IMR-90 (cell line): ENCODE data around the gene SLC2A3. TPM values are rescaled to one million over a fixed set of nuclear protein-coding genes. Genes with fewer than 3 reads are reported as not detected.
A peak's percentile ranks its signal among the peaks of the same experiment; 100 is the strongest.

Experiments used
- ATAC-seq: fragments of 200-7000 bp; cut with Tn5 transposase; 2 replicates; pipeline ENCODE4 v1.9.1; 2020; ENCODE audit warnings: low read depth, mild to moderate bottlenecking, moderate library complexity
- BruUV-seq: library from RNA; stranded (reverse); fragments of 400-500 nt; replicated peaks from 2 replicates; lab custom pipeline; 2021; lab: Mats Ljungman, UMichigan
- CTCF ChIA-PET: fragments of 300-600 bp; formaldehyde crosslinking; extraction: SDS; loops from one replicate; lab custom pipeline; 2021; ENCODE audit warnings: antibody characterized with exemption; lab: Yijun Ruan, JAX
- POLR2A ChIA-PET: fragments of 300-600 bp; sonication (Branson Sonifier 250); formaldehyde crosslinking; loops from one replicate; lab custom pipeline; 2022; ENCODE audit warnings: antibody characterized with exemption; ENCODE audit not compliant: unreplicated experiment; lab: Charles Lee
- DNase-seq: peaks from one replicate; pipeline ENCODE4 v3.0.0; 2013
- H2AFZ ChIP-seq: replicated peaks from 2 replicates; pipeline ENCODE3; 2013; ENCODE audit warnings: low read length, mild to moderate bottlenecking; ENCODE audit not compliant: poor library complexity
- H2AK5ac ChIP-seq: 2 replicates; pipeline ENCODE4 v1.6.1; 2013; ENCODE audit warnings: low read depth, low read length, inconsistent platforms
- H2AK9ac ChIP-seq: replicated peaks from 2 replicates; pipeline ENCODE3; 2013; ENCODE audit warnings: mild to moderate bottlenecking, low read depth, low read length, moderate library complexity; ENCODE audit not compliant: poor library complexity
- H2BK120ac ChIP-seq: 2 replicates; pipeline ENCODE4 v1.6.1; 2013; ENCODE audit warnings: low read depth, low read length, inconsistent platforms
- H2BK15ac ChIP-seq: 3 replicates; pipeline ENCODE4 v1.6.1; 2013; ENCODE audit warnings: low read depth, low read length, inconsistent platforms
- H2BK20ac ChIP-seq: 2 replicates; pipeline ENCODE4 v1.6.1; 2013; ENCODE audit warnings: low read depth, mild to moderate bottlenecking, inconsistent platforms, low read length, moderate library complexity
- H2BK5ac ChIP-seq: 2 replicates; pipeline ENCODE4 v1.6.1; 2013; ENCODE audit warnings: mild to moderate bottlenecking, low read depth, low read length, inconsistent platforms; ENCODE audit not compliant: poor library complexity, severe bottlenecking
- H3K14ac ChIP-seq: replicated peaks from 2 replicates; pipeline ENCODE4 v1.6.1; 2013; ENCODE audit warnings: low read depth, low read length, inconsistent platforms
- H3K18ac ChIP-seq: 2 replicates; pipeline ENCODE4 v1.6.1; 2013; ENCODE audit warnings: low read depth, low read length, control low read depth
- H3K23ac ChIP-seq: 2 replicates; pipeline ENCODE4 v1.6.1; 2013; ENCODE audit warnings: low read depth, low read length, inconsistent platforms
- H3K27ac ChIP-seq: 2 replicates; pipeline ENCODE4 v1.5.1; 2013; ENCODE audit warnings: mild to moderate bottlenecking, control low read depth, low read length; ENCODE audit not compliant: insufficient read depth
- H3K27me3 ChIP-seq: 2 replicates; pipeline ENCODE4 v1.6.1; 2013; ENCODE audit warnings: low read length; ENCODE audit not compliant: control insufficient read depth, insufficient read depth
- H3K36me3 ChIP-seq: 2 replicates; pipeline ENCODE4 v1.6.1; 2013; ENCODE audit warnings: low read length, mixed read lengths; ENCODE audit not compliant: control insufficient read depth, insufficient read depth
- H3K4ac ChIP-seq: 2 replicates; pipeline ENCODE4 v1.6.1; 2013; ENCODE audit warnings: low read depth, low read length, inconsistent platforms
- H3K4me1 ChIP-seq: 2 replicates; pipeline ENCODE4 v1.6.1; 2013; ENCODE audit warnings: low read length, mixed read lengths; ENCODE audit not compliant: control insufficient read depth, insufficient read depth
- H3K4me2 ChIP-seq: 2 replicates; pipeline ENCODE4 v1.6.1; 2013; ENCODE audit warnings: low read depth, mild to moderate bottlenecking, control low read depth, low read length, moderate library complexity
- H3K4me3 ChIP-seq: 2 replicates; pipeline ENCODE4 v1.5.1; 2013; ENCODE audit warnings: low read depth, mild to moderate bottlenecking, control low read depth, low read length, moderate library complexity; ENCODE audit not compliant: insufficient read depth
- H3K56ac ChIP-seq: 2 replicates; pipeline ENCODE4 v1.6.1; 2013; ENCODE audit warnings: low read length, inconsistent platforms; ENCODE audit not compliant: insufficient read depth; ENCODE audit errors: extremely low read depth
- H3K79me1 ChIP-seq, 2 experiments: 2 replicates each; pipeline ENCODE4 v1.6.1; 2013; ENCODE audit warnings: low read length in 2 of 2, inconsistent platforms in 1 of 2, low read depth in 1 of 2
- H3K9ac ChIP-seq: 2 replicates; pipeline ENCODE4 v1.6.1; 2013; ENCODE audit warnings: low read depth, low read length, control low read depth
- H3K9me1 ChIP-seq: 2 replicates; pipeline ENCODE4 v1.6.1; 2013; ENCODE audit warnings: low read length, inconsistent platforms; ENCODE audit not compliant: insufficient read depth
- H3K9me3 ChIP-seq: 2 replicates; pipeline ENCODE4 v1.6.1; 2013; ENCODE audit warnings: low read length; ENCODE audit not compliant: control insufficient read depth, insufficient read depth
- H4K20me1 ChIP-seq: 2 replicates; pipeline ENCODE4 v1.6.1; 2013; ENCODE audit warnings: low read length, inconsistent platforms; ENCODE audit not compliant: insufficient read depth
- H4K5ac ChIP-seq: 2 replicates; pipeline ENCODE4 v1.6.1; 2013; ENCODE audit warnings: mild to moderate bottlenecking, low read depth, low read length, control low read depth
- H4K8ac ChIP-seq, 2 experiments: 2 replicates each; pipeline ENCODE4 v1.6.1; 2013; ENCODE audit warnings: low read depth in 2 of 2, low read length in 2 of 2, control low read depth in 1 of 2, inconsistent platforms in 1 of 2
- H4K91ac ChIP-seq: 2 replicates; pipeline ENCODE4 v1.6.1; 2013; ENCODE audit warnings: low read depth, low read length, inconsistent platforms; ENCODE audit not compliant: insufficient read depth
- CEBPB ChIP-seq: IDR thresholded peaks from 2 replicates; pipeline ENCODE4 v1.6.1; 2012; ENCODE audit warnings: low read depth, low read length, improper control_type of control experiment
- FOS ChIP-seq: fragments of 150-350 bp; IDR thresholded peaks from 2 replicates; pipeline ENCODE4 v1.6.1; 2016; ENCODE audit warnings: low read depth, low read length
- MAFK ChIP-seq: IDR thresholded peaks from 2 replicates; pipeline ENCODE4 v1.6.1; 2012; ENCODE audit warnings: low read depth, low read length, improper control_type of control experiment
- MAZ ChIP-seq: IDR thresholded peaks from 2 replicates; pipeline ENCODE4 v1.6.1; 2012; ENCODE audit warnings: low read depth, mild to moderate bottlenecking, low read length, improper control_type of control experiment, moderate library complexity, borderline replicate concordance
- MXI1 ChIP-seq: IDR thresholded peaks from 2 replicates; pipeline ENCODE4 v1.6.1; 2012; ENCODE audit warnings: low read depth, mild to moderate bottlenecking, low read length, moderate library complexity, borderline replicate concordance
- NFE2L2 ChIP-seq: fragments of 150-350 bp; IDR thresholded peaks from 2 replicates; pipeline ENCODE4 v1.6.1; 2016; ENCODE audit warnings: low read depth, mild to moderate bottlenecking, low read length
- RAD21 ChIP-seq: IDR thresholded peaks from 2 replicates; pipeline ENCODE4 v1.6.1; 2012; ENCODE audit warnings: low read length, improper control_type of control experiment
- RCOR1 ChIP-seq: IDR thresholded peaks from 2 replicates; pipeline ENCODE4 v1.6.1; 2012; ENCODE audit warnings: mild to moderate bottlenecking, low read length, improper control_type of control experiment; ENCODE audit not compliant: insufficient replicate concordance
- SMC3 ChIP-seq: fragments of 150-350 bp; IDR thresholded peaks from 2 replicates; pipeline ENCODE4 v1.6.1; 2016; ENCODE audit warnings: low read depth, mild to moderate bottlenecking, antibody characterized with exemption, low read length, moderate library complexity
- WGBS, 2 experiments: methylation state at CpG; one replicate each; pipeline versions ENCODE4 v1.1.5 to v1.1.7; 2013; ENCODE audit warnings: missing lambda C conversion rate in 2 of 2; ENCODE audit not compliant: insufficient read length in 1 of 2; ENCODE audit errors: extremely low coverage in 2 of 2; 5-methylcytosine and 5-hydroxymethylcytosine counted together
- dilution Hi-C: fragments of 300-500 bp; cut with HindIII; formaldehyde crosslinking; loops from one replicate; pipeline ENCODE4 v1.14.3; 2018; ENCODE audit warnings: low sequenced_read_pairs; ENCODE audit not compliant: unreplicated experiment
- in situ Hi-C: fragments of 300-500 bp; cut with MboI; formaldehyde crosslinking; loops from 3 replicates; pipeline ENCODE4 v1.14.3; 2019; ENCODE audit warnings: low sequenced_read_pairs, inconsistent platforms, mixed read lengths
- intact Hi-C: fragments of 100-400 bp; cut with micrococcal nuclease; formaldehyde crosslinking; loops from 2 replicates; pipeline ENCODE4 v1.10.0; 2022
- polyA plus RNA-seq, 3 experiments: library from polyadenylated mRNA; depleted of rRNA; stranded (reverse); fragments of >200 nt; gene quantifications; 2 replicates each; pipeline ENCODE4 v1.2.3, GENCODE V29; 2012; ENCODE audit warnings: low replicate concordance in 1 of 3
- total RNA-seq: library from RNA; depleted of rRNA; stranded (reverse); fragments of >200 nt; gene quantifications from 2 replicates; pipeline ENCODE4 v1.2.3, GENCODE V29; 2012
- TF ChIP-seq, protein P1 (sequence below): fragments of 150-350 bp; IDR thresholded peaks from 2 replicates; pipeline ENCODE4 v1.6.1; 2016; ENCODE audit warnings: low read depth, mild to moderate bottlenecking, low read length, moderate library complexity, borderline replicate concordance
- TF ChIP-seq, protein P2 (sequence below): conservative IDR thresholded peaks from 2 replicates; pipeline ENCODE4 v1.5.1; 2012; ENCODE audit warnings: mild to moderate bottlenecking, low read depth, low read length, improper control_type of control experiment
- TF ChIP-seq, protein P3 (sequence below): fragments of 150-350 bp; IDR thresholded peaks from 2 replicates; pipeline ENCODE4 v1.6.1; 2017; ENCODE audit warnings: mild to moderate bottlenecking, antibody characterized with exemption, low read length, low read depth

The SLC2A3 gene
- total and polyA plus RNA-seq, 2 of the 4 experiments (the other 2 are of a cell fraction) = 46.1 to 54.8 TPM

DNA sequence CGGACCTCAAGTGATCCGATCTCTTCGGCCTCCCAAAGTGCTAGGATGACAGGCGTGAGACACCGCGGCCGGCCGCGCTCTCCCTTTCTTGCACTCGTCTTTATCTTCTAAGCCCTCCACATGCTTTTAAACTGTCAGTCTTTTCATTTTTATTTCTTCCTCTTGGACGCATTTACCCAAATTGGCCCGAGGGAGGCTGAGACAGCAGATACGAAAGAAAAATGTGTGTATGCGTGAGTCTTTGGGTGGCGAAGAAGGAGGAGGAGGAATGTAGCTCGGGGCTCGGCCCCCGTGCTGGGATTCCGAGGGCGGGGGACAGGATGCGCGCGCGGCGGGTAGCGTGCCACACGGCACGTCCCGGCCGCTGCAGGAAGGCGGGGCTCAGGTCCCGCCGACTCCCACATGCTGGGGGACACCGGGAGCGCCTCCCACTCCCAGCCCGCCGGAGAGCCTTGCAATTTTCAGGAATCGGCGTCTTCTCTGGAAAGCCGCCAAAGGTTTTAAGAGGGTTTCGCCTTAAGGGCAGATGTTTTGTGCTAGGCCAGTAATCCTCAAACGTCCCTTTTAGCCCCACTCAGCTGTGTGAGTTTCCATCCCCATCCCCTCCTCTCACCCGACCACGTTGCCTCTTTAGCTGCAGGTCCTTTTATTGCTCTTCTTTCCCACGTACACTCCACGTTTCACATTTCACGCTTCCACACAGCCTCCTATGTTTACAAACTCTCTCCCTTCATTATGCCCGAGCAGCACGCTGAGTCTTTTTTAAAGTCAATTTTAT is 34.7 kb upstream of the SLC2A3 start:
- Histone ChIP-seq H3K23ac (peak overlapping the region; percentile 98), H3K9me1 (no peaks in the 10 kb centered on the region; the same call in 1 of the 2 replicates), H3K56ac (peak overlapping the region; percentile 89), H2BK5ac (peak overlapping the region; percentile 96), H3K4ac (peak overlapping the region; percentile 97), H3K9me3 (no peaks in the 10 kb centered on the region), H3K27me3 (no peaks in the 10 kb centered on the region), H2AFZ (peak overlapping the region; percentile 92), H4K20me1 (no peaks in the 10 kb centered on the region), H3K27ac (peak overlapping the region; percentile 96), H3K14ac (peak overlapping the region; percentile 91), H2AK9ac (peak overlapping the region; percentile 96), H2BK20ac (peak overlapping the region; percentile 86), H4K5ac (peak overlapping the region; percentile 93), H3K9ac (peak overlapping the region; percentile 88), H3K4me2 (peak overlapping the region; percentile 89), H4K8ac (peak overlapping the region; percentile 93 to 94), H3K4me1 (peaks cover 6% of the 10 kb centered on the region), H3K4me3 (peak overlapping the region; percentile 42), H2BK15ac (peak overlapping the region; percentile 100), H3K18ac (peak overlapping the region; percentile 96), H2BK120ac (peak overlapping the region; percentile 91), H3K36me3 (no peaks in the 10 kb centered on the region), H2AK5ac (peak overlapping the region; percentile 99), H4K91ac (peak overlapping the region; percentile 94), H3K79me1 (peaks cover 8% of the 10 kb centered on the region in 2 experiments; a peak in 3 of 4 replicates)
- intact Hi-C loops (loop anchor here (1.0 to 5.0 kb wide), 5 partner anchors 24 to 727 kb away; partner anchors contain the start of genes RIMKLB and SLC2A3), in situ Hi-C loops (no loop called here), dilution Hi-C loops (no loop called here)
- ChIA-PET POLR2A (interaction anchor here (0.5 to 0.6 kb wide), 2 partner anchors 34 to 94 kb away, joined by 3 to 7 read pairs; no protein-coding TSS in a partner anchor), CTCF (interaction anchor here (1.6 to 2.0 kb wide), 2 partner anchors 9 to 37 kb away, joined by 5 to 6 read pairs; no protein-coding TSS in a partner anchor)
- BruUV-seq = no TSS peak
- ATAC-seq (peak; percentile 97), DNase-seq (peak; percentile 94)
- WGBS, 2 experiments = 1% methylated on average over 11 of the region's 49 CpGs; no CpG with 5 or more reads in 1 of the 2 experiments
- no peak for TF ChIP-seq CEBPB
- TF ChIP-seq, protein P1, sequence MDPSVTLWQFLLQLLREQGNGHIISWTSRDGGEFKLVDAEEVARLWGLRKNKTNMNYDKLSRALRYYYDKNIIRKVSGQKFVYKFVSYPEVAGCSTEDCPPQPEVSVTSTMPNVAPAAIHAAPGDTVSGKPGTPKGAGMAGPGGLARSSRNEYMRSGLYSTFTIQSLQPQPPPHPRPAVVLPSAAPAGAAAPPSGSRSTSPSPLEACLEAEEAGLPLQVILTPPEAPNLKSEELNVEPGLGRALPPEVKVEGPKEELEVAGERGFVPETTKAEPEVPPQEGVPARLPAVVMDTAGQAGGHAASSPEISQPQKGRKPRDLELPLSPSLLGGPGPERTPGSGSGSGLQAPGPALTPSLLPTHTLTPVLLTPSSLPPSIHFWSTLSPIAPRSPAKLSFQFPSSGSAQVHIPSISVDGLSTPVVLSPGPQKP = no peak
- TF ChIP-seq, protein P2, sequence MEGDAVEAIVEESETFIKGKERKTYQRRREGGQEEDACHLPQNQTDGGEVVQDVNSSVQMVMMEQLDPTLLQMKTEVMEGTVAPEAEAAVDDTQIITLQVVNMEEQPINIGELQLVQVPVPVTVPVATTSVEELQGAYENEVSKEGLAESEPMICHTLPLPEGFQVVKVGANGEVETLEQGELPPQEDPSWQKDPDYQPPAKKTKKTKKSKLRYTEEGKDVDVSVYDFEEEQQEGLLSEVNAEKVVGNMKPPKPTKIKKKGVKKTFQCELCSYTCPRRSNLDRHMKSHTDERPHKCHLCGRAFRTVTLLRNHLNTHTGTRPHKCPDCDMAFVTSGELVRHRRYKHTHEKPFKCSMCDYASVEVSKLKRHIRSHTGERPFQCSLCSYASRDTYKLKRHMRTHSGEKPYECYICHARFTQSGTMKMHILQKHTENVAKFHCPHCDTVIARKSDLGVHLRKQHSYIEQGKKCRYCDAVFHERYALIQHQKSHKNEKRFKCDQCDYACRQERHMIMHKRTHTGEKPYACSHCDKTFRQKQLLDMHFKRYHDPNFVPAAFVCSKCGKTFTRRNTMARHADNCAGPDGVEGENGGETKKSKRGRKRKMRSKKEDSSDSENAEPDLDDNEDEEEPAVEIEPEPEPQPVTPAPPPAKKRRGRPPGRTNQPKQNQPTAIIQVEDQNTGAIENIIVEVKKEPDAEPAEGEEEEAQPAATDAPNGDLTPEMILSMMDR = no peak
- peak; percentile 100 for TF ChIP-seq MAZ
- peak; percentile 69 for TF ChIP-seq MXI1
- TF ChIP-seq, protein P3, sequence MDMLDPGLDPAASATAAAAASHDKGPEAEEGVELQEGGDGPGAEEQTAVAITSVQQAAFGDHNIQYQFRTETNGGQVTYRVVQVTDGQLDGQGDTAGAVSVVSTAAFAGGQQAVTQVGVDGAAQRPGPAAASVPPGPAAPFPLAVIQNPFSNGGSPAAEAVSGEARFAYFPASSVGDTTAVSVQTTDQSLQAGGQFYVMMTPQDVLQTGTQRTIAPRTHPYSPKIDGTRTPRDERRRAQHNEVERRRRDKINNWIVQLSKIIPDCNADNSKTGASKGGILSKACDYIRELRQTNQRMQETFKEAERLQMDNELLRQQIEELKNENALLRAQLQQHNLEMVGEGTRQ = peak; percentile 47; the same call in 1 of the 2 replicates
- no peak; the same call in 1 of the 2 replicates for TF ChIP-seq SMC3
- TF ChIP-seq RAD21 = peak; percentile 22
- no peak for TF ChIP-seq MAFK
- no peak for TF ChIP-seq FOS
- TF ChIP-seq RCOR1 = no peak
- TF ChIP-seq NFE2L2 = peak; percentile 3; the same call in 1 of the 2 replicates
